ENCODE results near the gene DVL2. TPM values are rescaled to one million over a fixed set of nuclear protein-coding genes. Genes with fewer than 3 reads are reported as not detected.

The DVL2 gene
- total RNA-seq, 1 experiment from 2014 or later = 39.1 TPM

GRCh38 chr17:7238420-7239090 is 4.2 kb upstream of the DVL2 start:
- DNase-seq (ENCODE audit: low read depth) = peak; percentile 38

- DNase-seq (ENCODE audit: low read depth) = peak; percentile 68
These were observed 3.6 kb upstream of the DVL2 start for GRCh38 chr17:7237761-7238419.

GRCh38 chr17:7237266-7237760 is 3.0 kb upstream of the DVL2 start:
- DNase-seq (ENCODE audit: low read depth) = no peak

- DNase-seq (ENCODE audit: low read depth) = no peak
These were observed 2.5 kb upstream of the DVL2 start for GRCh38 chr17:7236808-7237207.

- DNase-seq (ENCODE audit: low read depth) = peak; percentile 62
These were observed 1.7 kb upstream of the DVL2 start for GRCh38 chr17:7235693-7236665.

- no peak for DNase-seq (ENCODE audit: low read depth)
These were observed 625 bp downstream of the DVL2 start for GRCh38 chr17:7233701-7234082.

- DNase-seq (ENCODE audit: low read depth) = no peak
These were observed 2.2 kb downstream of the DVL2 start for GRCh38 chr17:7232114-7232513.

- no peak for DNase-seq (ENCODE audit: low read depth)
These were observed 4.8 kb downstream of the DVL2 start for GRCh38 chr17:7229504-7229903.

- no peak for DNase-seq (ENCODE audit: low read depth)
These were observed 5.4 kb downstream of the DVL2 start for GRCh38 chr17:7228920-7229319.

GRCh38 chr17:7226721-7227710 is 7.3 kb downstream of the DVL2 start:
- no peak for DNase-seq (ENCODE audit: low read depth)

GRCh38 chr17:7225711-7226331 is 8.5 kb downstream of the DVL2 start:
- no peak for DNase-seq (ENCODE audit: low read depth)

GRCh38 chr17:7224661-7225111 is 9.6 kb downstream of the DVL2 start:
- DNase-seq (ENCODE audit: low read depth) = no peak

GRCh38 chr17:7224110-7224509 is 10.2 kb downstream of the DVL2 start:
- DNase-seq (ENCODE audit: low read depth) = no peak

- DNase-seq (ENCODE audit: low read depth) = no peak
These were observed 10.9 kb downstream of the DVL2 start for GRCh38 chr17:7223375-7223774.

- DNase-seq (ENCODE audit: low read depth) = no peak
These were observed 11.4 kb downstream of the DVL2 start for GRCh38 chr17:7222972-7223292.

GRCh38 chr17:7222093-7222971 is 12.0 kb downstream of the DVL2 start:
- no peak for DNase-seq (ENCODE audit: low read depth)

- DNase-seq (ENCODE audit: low read depth) = no peak
These were observed 12.8 kb downstream of the DVL2 start for GRCh38 chr17:7221278-7222092.

- DNase-seq (ENCODE audit: low read depth) = peak; percentile 64
These were observed 13.6 kb downstream of the DVL2 start for GRCh38 chr17:7220593-7221277.

Data from M059J (cell line).